Renal cortical epithelial cell (primary cell): ENCODE data around the gene MAP1LC3C. TPM values are rescaled to one million over a fixed set of nuclear protein-coding genes. Genes with fewer than 3 reads are reported as not detected.
A peak's percentile ranks its signal among the peaks of the same experiment; 100 is the strongest.

ENCODE experiments used
- DNase-seq: peaks from one replicate; pipeline ENCODE4 v3.0.0-alpha.2; 2011; ENCODE audit warnings: low read depth
- total RNA-seq: library from RNA; depleted of rRNA; stranded (reverse); fragments of >200 nt; gene quantifications from 2 replicates; pipeline ENCODE4 v1.2.3, GENCODE V29; 2014

Gene MAP1LC3C
- total RNA-seq = 1.2 and 1.7 TPM in 2 replicates

GRCh38 chr1:241999026-241999425 is at the start of gene MAP1LC3C:
MAP1LC3C (minus strand) TSS chr1:241999098; CDS start chr1:241999008, 90 bp downstream.
- DNase-seq = peak; percentile 54

GRCh38 chr1:242043165-242043564 is 44.3 kb upstream of the MAP1LC3C start:
- no peak for DNase-seq

DNA sequence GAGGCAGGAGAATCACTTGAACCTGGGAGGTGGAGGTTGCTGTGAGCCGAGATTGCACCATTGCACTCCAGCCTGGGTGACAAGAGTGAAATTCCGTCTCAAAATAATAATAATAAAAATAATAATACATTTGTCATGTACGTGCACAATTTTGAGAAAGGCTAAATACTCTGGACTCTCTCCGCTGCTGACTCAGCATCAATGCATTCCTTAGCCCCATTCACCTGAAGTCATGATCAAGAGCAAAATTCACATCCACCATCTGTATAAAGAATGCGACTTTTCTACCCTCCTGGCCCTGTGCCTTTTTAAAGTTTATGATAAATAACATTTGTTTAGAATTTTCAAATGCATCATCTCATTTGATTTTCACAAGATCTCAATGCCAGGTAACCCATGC is 35.5 kb upstream of the MAP1LC3C start:
- DNase-seq = no peak

- no peak for DNase-seq
These were observed 34.5 kb upstream of the MAP1LC3C start for GRCh38 chr1:242033447-242033846.

DNA sequence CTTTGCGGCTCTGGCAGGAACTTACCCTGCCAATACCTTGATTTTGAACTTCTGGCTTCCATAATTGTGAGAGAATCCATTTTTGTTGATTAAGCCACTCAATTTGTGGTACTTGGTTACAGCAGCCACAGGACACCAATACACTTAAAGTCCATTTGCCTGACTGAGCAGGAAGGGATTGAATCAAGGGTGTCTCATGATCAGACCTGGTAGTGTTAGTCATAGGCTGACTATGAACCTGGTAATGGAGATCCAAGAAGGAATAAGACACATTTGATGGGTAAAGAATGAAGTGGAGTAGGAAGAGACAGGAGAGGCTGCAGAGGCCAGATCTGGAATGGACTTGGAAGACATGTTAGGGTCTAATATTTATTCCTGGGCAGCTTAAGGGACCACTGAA is 31.2 kb upstream of the MAP1LC3C start:
- peak; percentile 18 for DNase-seq

GRCh38 chr1:242025681-242026080 is 26.8 kb upstream of the MAP1LC3C start:
- DNase-seq = no peak

DNA sequence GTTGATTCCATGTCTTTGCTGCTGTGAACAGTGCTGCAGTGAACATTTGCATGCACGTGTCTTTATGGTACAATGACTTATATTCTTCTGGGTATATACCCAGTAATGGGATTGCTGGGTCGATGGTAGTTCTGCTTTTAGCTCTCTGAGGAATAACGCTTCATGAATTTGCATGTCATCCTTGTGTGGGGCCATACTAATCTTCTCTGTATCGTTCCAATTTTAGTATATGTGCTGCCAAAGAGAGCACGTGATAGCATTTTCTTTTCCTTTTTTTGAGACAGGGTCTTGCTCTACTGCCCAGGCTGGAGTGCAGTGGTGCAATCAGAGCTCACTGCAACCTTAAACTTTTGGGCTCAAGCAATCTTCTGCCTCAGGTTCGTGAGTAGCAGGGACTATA is 24.9 kb upstream of the MAP1LC3C start:
- no peak for DNase-seq

DNA sequence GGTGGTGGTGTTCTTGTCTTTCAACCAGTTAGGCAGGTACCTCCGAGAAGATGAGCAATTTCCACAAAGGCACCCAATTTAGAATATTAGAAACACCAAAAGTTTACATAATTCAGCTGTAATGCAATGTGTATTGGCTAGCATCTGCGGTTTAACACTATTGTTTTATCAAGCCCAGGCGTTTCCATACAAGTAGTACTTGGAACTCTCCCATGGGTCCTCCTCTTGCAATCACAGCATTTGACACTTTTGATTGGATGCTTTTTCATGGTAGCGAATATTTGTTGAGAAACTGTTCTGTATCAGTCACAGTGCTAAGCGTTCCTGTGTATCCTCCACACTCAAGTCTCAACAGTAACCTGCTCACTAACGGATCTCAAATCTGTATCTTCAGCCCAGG is 20.1 kb upstream of the MAP1LC3C start:
- DNase-seq = no peak

GRCh38 chr1:242017580-242018233 is 18.8 kb upstream of the MAP1LC3C start:
- DNase-seq = peak; percentile 33

- no peak for DNase-seq
These were observed 17.6 kb upstream of the MAP1LC3C start for GRCh38 chr1:242016479-242016878.

DNA sequence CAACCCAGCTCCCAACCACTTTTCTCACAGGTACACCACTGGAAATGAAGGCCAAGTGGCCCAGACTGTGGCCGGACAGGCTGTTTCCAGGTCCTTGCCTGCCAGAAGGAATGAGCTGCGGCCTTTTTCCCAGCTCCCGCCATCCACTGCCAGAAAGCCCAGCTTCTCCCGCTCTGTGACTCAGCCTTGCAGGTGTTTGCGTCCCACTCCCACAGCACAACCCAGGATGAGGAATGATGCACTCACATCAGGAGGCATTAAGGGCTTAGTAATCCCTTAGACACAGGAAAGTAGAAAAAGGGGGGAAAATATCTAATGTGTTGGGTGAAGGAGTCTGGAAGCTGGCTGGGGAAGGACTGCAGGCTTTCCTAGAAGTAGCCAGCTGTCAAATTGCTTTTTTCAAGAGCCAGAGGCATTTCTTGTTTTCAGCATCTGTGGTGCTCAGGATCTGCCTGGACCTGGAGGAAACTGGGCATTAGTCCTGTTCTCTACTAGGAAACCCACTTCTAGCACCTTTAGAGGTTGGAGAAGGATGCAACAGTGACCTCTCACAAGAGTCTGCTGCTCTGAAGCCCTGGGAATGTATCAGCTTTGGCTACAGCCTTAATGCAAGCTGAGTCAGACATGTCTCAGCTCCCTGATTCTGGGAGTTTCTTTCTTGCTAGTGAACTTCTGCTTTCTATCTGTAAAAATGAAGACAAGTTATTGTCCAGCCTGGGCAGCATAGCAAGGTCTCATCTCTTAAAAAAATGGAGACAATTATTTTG is 13.2 kb upstream of the MAP1LC3C start:
- DNase-seq = no peak

GRCh38 chr1:242008826-242009495 is 10.1 kb upstream of the MAP1LC3C start:
- DNase-seq = peak; percentile 21

DNA sequence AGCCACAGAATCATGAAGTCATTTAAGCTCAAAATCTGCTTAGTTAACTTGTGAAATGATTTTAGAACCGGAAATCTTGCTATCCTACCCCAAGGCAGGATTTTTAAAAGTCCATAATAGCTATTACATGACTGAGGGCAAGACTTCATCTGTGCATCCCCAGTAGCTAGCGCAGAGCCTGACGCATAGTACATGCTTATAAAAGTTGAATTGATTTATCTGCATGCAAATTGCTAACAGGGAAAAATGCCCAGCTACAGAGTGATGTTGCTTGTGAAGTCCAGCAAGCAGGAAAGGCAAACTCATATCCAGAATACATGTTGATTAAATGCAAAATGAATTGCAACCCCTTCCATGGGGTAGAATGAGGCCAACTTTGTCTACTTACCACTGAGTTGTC is 8.1 kb upstream of the MAP1LC3C start:
- no peak for DNase-seq

DNA sequence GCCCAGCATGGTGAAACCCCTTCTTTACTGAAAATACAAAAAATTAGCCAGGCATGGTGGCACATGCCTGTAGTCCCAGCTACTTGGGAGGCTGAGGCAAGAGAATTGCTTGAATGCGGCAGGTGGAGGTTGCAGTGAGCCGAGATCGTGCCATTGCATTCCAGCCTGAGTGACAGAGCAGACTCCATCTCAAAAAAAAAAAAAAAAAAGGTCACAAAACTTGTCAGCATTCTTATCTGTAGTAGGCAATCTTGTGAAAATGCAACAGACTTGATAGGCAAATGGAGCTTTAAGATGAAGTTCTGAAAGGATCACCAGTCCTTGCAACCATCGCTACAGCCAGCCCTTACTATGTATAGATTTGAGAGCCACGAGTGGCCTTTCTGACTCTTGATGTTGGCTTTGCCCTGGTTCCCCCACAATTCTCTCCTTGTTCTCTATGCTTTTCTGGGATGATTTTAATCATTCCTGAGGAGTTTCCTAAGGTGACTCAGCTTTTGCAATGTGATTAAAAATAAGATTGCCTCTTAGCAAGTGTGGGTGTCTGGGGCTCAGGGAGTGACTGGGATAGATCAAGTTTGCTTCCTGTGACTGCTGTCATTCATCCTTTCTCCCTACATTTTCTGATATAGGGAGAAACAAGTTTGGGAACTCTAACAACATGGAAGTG is 7.1 kb upstream of the MAP1LC3C start:
- no peak for DNase-seq

GRCh38 chr1:242004751-242005495 is 6.0 kb upstream of the MAP1LC3C start:
- peak; percentile 18 for DNase-seq

DNA sequence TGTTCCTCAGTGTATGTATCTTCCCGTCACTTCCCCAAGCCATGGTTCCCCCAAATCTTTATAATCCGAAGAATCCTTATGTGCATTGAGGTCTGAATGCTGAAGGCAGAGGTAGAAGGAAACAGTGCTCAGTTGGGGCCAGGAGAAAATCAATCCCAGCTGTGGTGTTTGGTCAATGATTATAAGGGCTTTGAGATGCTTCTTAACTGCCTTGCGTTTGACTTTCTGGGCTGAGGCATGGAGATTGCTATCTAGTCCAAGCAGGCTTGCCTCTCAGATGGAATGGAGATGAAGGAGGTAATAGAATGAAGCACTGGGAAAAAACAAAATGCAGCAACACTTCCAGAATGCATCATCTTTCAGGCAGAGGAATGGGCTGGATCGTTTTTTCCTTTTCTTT is 3.6 kb upstream of the MAP1LC3C start:
- DNase-seq = no peak

GRCh38 chr1:242002072-242002471 is 3.2 kb upstream of the MAP1LC3C start:
- no peak for DNase-seq

GRCh38 chr1:242000434-242000833 is 1.5 kb upstream of the MAP1LC3C start:
- DNase-seq = no peak

GRCh38 chr1:241998412-241998921 is 431 bp downstream of the MAP1LC3C start:
- peak; percentile 86 for DNase-seq

DNA sequence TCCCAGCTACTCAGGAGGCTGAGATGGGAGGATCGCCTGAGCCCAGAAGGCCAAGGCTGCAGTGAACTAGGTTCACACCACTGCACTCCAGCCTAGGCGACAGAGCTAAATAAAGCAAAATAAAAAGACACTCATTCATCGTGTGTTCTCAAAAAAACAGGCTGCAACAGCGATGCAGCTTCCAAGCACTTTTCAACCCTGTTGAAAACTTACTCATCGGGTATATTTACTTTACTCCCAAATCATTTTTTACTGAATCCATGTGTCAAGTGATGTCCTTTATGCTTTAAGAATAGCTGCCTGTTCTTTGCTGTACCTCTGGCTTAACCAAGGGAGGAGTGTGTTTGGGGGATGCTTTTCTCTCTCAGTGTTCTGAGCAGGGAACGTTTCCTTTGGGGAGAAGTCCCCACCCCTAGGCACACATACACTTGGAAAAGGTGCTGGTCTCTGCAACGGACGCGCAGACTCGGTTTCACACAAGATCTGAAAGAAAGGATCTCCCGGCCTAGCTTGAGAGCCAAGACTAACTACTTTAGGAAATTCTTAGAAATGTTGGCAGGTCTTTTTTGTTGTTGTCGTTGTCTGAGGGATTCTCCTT is 1.4 kb downstream of the MAP1LC3C start:
- DNase-seq = no peak

DNA sequence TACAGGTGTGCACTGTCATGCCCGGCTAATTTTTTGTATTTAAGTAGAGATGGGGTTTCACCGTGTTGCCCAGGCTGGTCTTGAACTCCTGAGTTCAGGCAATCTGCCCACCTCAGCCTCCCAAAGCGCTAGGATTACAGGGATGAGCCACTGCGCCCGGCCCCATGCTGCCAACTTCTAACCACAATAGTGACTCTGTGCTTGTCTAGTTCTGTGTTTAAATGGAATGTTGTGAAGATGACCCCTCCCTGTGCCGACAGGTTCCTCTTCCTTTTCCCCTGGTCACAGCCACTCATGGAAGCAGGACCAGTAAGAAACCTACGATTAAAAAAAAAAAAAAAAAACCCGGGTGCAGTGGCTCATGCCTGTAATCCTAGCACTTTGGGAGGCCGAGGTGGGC is 4.7 kb downstream of the MAP1LC3C start:
- DNase-seq = no peak
